Aortic smooth muscle cell (primary cell): Measurements from ENCODE around the gene NCOA1. TPM values are rescaled to one million over a fixed set of nuclear protein-coding genes. Genes with fewer than 3 reads are reported as not detected.

Experiments used
- total RNA-seq: library from RNA; depleted of rRNA; stranded (reverse); fragments of >200 nt; gene quantifications from 2 replicates; pipeline ENCODE4 v1.2.3, GENCODE V29; 2014

NCOA1 gene
- 12.4 and 18.2 TPM in 2 replicates for total RNA-seq

GRCh38 chr2:24490690-24491541, at the start of gene NCOA1:
TSS of gene NCOA1 (plus strand) at chr2:24491254. CDS start at chr2:24658678, 167,424 bp downstream.

GRCh38 chr2:24792874-24793760, 302.1 kb downstream of the NCOA1 start, which contains the start of the genes CENPO and PTRHD1:
TSS of gene CENPO (plus strand) at chr2:24793425. CDS start at chr2:24793920, 495 bp downstream.
TSS of gene PTRHD1 (minus strand) at chr2:24793391. CDS start at chr2:24793377, 14 bp downstream.

Other genes with a start within 250 kb of the NCOA1 start
- 26.2 and 29.3 TPM in 2 replicates for gene ITSN2, start 130.7 kb upstream of the NCOA1 start, total RNA-seq